Endothelial cell of umbilical vein (primary cell): ENCODE results near the gene TGM6.

ENCODE experiments used
- EZH2 ChIP-seq: IDR thresholded peaks from 2 replicates; pipeline ENCODE4 v1.6.1; 2012; ENCODE audit warnings: borderline replicate concordance, low read depth, mild to moderate bottlenecking, moderate library complexity, low read length, inconsistent platforms; ENCODE audit not compliant: severe bottlenecking
- POLR2AphosphoS5 ChIP-seq: IDR thresholded peaks from 2 replicates; pipeline ENCODE4 v1.6.1; 2012; ENCODE audit warnings: low read depth, mild to moderate bottlenecking, control low read depth, low read length, moderate library complexity; ENCODE audit not compliant: insufficient read depth
- TF ChIP-seq, protein P1 (sequence below), 2 donors: IDR thresholded peaks; 1 replicate in 1 of 2; 2 replicates in 1 of 2; pipeline ENCODE4 v1.5.1; 2011; ENCODE audit warnings: low read length in 2 of 2, mild to moderate bottlenecking in 2 of 2, moderate library complexity in 2 of 2, control low read depth in 1 of 2, inconsistent platforms in 1 of 2, low read depth in 1 of 2; ENCODE audit not compliant: insufficient read depth in 1 of 2; ENCODE audit errors: extremely low read depth in 1 of 2
- TF ChIP-seq, protein P2 (sequence below): IDR thresholded peaks from 2 replicates; pipeline ENCODE4 v1.6.1; 2011; ENCODE audit not compliant: insufficient read depth, insufficient read length

DNA sequence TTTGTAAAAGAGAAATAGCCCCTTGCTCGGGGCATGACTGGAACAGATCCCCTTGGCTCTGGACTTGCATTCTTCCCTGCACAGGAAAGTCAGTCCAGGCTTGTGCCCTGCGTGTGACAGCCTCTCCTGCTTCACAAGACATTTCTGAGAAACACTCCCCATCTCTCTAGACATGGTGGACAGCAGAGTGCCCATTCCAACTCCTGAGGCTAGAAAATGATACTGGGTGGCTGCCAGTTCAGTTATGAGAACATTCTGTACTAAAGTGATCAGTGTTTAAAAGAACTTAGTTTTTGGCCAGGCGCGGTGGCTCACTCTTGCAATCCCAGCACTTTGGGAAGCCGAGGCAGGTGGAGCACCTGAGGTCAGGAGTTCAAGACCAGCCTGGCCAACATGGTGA lies 43.6 kb upstream of the TGM6 start:
- TF ChIP-seq, protein P1, sequence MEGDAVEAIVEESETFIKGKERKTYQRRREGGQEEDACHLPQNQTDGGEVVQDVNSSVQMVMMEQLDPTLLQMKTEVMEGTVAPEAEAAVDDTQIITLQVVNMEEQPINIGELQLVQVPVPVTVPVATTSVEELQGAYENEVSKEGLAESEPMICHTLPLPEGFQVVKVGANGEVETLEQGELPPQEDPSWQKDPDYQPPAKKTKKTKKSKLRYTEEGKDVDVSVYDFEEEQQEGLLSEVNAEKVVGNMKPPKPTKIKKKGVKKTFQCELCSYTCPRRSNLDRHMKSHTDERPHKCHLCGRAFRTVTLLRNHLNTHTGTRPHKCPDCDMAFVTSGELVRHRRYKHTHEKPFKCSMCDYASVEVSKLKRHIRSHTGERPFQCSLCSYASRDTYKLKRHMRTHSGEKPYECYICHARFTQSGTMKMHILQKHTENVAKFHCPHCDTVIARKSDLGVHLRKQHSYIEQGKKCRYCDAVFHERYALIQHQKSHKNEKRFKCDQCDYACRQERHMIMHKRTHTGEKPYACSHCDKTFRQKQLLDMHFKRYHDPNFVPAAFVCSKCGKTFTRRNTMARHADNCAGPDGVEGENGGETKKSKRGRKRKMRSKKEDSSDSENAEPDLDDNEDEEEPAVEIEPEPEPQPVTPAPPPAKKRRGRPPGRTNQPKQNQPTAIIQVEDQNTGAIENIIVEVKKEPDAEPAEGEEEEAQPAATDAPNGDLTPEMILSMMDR (IDR thresholded peaks at IDR 0.05; ENCODE audit: extremely low read depth in 1 of 2, insufficient read depth in 1 of 2, low read depth in 1 of 2, low read length in 2 of 2): no peak
- TF ChIP-seq, protein P2, sequence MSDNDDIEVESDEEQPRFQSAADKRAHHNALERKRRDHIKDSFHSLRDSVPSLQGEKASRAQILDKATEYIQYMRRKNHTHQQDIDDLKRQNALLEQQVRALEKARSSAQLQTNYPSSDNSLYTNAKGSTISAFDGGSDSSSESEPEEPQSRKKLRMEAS: no peak
- TF ChIP-seq EZH2 (no peak), POLR2AphosphoS5 (no peak)
